GM18498 (cell line): ENCODE results near the gene TBL2.
A peak's percentile ranks its signal among the peaks of the same experiment; 100 is the strongest.
"Not testable (repeated sequence)": the region's sequence is repeated elsewhere in the genome, so short reads cannot be mapped to it uniquely, and the experiment has no call there.

Experiments used
- ATAC-seq: cut with Tn5 transposase; IDR thresholded peaks from one replicate; pipeline ENCODE4 v1.9.1; 2021; ENCODE audit warnings: mild to moderate bottlenecking, moderate library complexity; ENCODE audit not compliant: unreplicated experiment

Gene TBL2

DNA sequence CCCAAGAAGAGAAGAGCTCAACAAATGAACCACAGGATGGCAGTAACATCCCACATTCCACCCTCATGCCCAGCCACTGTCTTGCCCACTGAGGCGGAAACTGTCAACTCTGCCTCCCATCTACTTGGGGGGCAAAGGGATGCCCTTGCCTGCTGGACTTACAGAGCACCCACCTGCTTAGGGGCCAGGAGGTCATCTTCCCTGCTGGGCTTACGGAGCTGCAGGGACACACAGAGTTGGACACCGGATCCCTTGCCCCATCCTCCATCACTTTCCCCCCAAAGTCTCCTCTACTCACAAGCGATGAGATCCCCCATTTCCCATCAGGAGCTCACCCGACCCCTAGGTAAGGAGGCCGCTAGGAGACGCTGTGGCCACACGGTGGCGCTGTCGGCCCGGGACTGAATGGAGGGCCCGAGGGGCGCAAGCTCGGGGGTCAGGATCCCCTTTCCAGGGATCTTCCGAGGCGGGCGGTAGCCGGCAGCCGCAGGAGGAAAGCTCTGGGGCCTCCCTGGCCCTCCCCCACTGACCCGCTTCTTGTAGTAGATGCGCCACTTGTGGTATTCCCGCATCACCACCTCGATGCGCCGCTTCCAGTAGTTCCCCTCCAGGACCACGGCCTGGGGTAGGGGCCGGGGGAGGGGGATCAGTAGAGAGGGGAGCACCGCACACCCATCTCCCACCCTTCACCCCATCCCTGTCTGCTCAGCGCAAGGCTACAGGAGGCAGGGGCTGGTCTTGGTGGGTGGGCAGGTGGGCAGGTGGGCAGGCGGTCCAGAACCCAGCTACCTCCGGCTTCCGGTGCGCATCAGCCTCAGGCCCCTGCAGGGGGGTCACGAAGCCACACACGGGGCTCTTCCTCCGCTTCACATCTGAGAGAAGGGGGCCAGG is 28.7 kb upstream of the TBL2 start:
- no peak for ATAC-seq

DNA sequence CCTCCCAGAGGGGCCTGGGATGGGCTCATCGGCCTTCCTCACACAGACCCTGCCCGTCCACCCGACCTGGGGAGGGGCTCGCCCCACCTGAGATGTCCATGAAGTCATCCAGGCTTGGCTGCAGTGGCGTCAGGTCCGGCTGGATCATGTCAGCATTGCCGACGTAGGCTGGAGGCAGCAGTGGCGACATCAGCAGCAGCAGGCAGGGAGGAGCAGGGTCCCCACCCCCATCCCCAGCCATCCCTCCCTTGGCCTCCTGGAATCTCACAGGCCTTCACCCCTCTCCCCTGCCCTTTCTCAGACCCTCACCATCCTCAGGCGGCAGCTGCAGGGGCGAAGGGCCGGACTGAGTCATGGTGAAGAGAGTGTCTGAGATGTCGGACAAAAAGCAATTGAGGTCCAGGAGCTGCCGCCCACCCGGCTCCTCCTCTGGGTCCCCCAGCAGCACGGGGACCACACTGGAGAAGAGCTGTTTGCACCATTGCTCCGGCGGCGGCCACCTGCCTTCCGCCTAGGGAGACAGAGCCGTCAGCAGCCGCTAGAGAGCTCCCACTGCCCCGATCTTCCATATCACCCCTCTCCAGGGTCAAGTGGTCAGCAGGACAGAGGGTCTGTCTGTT is 27.3 kb upstream of the TBL2 start:
- no peak for ATAC-seq

DNA sequence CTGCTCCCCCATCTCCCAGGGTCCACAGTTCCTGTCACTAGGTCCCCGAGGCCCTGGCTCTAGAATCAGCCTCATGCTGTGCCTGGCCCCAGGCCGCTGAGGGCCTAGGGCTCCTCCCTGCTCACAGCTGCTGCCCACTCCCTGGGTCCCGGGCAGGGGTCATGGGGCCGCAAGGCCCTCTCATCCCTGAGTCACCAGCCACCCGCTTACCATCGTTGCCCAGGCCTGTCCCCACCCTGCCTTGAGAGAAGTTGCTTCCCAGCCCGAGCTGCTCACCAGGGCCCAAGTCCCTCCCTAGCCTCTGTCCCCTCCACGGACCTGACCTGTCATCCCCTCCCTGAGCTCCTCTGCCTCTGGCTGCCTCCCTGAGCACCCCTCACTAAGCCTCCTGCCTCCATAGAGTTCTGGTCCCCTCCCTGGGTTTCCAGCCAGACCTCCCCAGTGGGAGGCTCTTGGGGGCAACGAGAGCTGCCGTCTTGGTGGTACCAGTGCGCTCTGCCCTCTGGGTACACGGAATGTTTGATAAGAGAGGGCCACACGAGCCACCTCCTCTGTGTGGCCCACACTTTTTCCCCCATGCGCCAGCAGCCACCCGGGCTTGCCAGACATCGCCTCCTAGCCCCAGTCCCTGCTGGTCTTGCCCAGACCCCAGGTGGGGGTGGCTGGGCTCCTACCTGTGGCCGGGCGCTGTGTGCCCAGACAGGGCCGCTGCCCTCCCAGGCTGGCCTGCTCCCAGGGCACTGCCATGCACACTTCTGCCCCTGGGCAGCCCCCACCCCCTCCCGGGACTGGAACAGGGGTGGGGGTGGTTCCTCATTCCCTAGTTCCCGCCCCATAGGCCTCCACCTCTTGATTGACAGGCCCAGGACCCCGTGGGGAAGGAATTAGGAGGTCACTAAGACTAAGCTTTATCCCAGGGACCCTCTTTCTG is 24.6 kb upstream of the TBL2 start:
- no peak for ATAC-seq

DNA sequence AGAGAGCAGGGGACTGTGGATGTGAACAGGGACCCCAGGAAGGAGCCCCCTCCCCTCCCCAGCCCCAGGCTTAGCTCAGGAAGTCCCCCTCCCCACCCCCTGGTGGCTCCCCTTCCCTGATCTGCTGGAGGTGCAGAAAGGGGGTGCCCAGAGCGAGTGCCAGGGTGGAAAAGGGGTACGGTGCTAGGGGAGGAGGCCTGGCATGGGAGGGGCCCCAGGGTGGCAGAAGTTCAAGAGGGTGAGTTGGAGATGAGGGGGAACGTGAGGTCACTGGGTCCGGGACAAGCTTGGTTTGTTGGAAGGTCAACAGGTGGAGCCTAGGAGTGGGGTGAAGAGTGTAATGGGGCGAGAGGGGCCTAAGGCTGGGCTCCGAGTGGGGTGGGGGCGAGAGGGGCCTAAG is 21.5 kb upstream of the TBL2 start:
- ATAC-seq = no peak

DNA sequence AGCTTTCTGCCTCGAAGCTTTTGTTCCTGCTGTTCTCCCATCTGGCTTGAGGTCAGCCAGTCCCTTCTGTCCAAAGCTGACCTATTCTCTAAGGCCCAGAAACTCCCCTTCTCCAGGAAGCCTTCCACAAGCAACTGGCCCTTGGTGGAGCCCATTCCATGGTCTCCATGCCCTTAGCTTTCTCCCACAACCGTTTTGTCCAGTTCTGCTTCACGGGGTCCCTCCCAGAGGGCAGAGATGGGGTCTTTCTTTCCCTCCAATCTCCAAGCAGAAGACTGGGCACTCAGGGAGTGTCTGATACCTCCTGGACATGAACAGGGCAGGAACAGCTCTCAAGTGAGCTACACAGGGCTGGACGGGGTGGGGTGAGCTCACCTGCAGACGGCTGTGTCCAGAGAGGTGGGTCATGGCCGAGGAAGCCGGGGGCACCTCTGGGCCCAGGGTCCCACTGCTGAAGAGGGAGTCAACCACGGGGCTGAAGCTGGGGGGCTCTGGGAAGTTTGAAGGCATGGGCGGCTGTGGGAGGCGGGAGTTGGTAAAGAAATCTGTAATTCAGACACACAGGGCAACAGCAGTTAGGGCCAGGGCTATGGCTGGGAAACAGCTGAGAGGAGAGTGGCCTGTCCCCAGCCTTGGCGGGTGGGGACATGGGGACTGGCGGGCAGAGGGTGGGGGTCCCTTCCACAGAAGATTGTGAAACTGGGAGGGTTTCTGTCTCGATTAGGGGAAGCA is 20.9 kb upstream of the TBL2 start:
- no peak for ATAC-seq

DNA sequence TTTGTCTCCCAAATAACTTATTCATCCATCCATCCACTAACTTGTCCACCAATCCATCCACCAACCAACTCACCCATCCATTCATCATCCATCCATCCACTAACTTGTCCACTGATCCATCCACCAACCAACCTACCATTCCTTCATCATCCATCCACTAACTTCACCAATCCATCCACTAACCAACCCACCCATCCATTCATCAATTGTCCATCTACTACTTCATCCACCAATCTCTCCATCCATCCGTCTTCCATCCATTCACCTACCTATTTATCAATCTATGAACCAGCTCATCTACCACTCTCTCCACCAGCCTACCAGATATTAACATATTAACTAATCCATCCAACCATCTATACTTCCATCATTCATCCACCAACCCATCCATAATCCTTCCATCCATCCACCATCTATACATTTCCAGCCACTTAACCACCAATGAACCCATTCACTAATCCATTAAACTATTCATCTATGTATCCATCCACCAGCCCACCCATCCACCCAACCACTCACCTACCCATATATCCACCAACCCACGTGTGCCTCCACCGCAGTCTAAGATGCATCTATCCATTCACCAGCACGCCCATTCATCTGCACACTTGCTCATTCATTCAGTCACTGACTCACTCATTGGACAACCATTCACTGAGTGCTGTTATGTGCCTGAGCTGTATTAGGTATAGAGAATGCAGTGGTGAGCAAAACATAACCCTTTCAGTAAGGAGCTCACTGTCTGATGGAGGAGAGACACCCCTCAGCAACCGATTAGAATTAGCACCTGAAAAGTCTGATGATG is 19.8 kb upstream of the TBL2 start:
- no peak for ATAC-seq

DNA sequence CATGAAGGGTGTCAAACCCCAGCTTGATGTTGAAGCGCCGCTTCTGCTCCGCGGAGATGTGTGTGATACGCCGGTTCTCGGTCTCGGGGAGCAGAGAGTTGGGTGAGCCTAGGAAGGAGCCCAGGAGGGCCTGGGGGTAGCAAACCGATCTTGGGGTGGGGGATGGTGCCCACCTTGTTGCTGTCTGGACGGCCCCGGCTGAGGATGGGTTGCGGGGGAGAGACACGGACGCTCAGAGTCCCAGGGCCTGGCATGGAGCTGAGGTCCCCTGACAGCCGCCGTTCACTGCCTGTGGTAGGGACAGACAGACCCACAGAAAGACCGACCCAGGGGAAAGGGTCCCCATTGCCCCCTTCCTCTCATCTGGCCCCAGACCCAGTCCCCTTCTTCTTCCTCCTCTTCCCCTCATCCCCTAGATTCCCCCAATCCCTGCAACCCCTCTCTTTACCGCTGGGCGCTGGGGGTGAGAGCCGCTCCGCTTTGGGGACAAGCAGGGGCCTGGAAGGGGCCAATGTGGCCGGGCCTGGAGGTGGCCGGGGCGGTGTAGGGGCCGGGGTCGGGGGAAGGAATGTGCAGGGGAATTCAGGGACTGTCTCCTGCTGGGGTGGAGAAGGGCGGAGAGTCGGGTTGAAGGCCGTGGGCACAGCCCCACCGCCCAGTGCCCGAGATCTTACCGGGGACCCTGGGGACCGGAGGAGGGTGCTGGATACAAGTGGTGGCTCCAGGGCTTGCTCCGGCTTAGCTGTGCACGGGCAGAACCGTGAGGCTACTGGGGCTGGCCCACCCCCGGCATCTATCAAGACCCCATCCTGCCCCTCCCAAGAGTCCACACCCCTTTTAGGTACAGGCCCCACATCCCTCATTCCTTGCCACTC is 18.0 kb upstream of the TBL2 start:
- no peak for ATAC-seq

DNA sequence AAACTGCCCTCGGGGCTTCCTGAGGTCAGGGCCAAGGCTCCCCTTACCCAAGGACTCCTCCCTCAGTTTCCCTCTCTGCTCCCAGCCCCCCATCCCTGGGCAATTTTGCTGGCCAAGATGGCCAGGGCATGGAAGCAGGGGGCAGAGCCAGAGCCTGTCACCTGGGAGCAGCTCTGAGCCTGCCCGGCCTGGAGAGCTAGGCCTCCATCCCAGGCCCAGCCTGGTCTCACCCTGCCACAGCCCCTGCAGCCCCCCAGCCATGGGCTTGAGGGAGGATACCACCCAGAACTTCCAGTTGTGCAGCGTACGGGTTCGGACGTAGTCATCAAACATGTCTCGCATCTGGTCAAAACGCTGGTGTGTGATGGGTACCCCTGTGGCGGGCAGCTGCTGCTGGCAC is 17.0 kb upstream of the TBL2 start:
- no peak for ATAC-seq

DNA sequence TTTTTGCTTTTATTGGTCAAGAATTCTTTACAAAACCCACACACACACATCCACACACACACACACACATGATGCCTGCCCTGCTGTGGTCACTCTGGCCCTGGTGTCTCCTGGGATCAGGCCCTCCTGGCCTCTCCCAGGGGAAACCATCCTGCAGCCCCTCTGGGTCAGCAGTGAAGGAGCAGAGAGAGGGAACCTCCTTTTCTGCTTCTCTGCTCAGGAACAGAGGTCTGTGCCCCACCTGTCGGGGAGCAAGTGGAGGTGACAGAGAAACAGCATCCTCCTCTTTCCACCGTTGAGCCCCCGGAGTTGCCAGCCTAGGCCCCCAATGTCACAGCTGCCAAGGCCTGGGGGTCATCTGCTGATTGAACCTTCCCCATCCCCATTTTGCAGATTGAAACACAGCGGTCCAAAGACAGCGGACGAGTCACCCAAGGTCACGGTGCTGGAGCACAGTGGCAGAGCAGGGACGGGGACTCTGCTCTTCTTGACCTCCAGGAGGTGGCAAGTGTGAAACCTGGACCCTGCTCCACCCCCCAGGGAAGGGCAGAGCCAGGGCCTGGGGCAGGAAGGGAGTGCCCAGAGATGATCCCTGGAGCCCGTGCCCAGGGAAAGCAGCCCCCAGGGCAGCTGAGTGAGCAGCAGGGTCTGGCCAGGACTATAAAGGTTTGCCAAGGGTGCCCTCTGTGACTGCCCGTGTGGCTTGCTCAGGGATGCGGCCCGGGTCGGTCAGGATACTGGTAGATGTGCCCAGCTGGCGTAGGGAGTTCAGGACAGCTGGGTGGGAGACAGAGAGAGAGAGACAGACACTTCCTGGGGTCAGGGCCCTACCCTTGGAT is 15.0 kb upstream of the TBL2 start:
- no peak for ATAC-seq

DNA sequence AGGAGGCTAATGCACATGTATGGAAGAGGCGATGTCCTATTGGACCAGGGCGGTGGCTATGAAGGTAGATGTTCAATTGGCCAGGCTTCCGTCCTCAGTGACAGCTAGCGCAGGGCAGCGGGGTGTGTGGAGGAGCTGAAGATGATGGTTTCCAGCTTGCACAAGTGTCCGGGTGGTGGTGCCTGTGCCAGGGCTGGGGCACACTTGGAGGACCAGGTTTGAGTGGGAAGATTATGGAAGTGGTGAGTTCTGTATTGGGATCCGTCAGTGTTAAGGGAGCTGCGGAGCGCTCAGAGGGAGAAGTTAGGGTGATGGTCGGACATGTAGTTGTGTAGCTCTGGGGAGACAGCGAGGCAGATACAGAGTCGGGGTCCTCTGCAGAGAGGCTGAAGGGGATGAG is 8.5 kb upstream of the TBL2 start:
- ATAC-seq = no peak

DNA sequence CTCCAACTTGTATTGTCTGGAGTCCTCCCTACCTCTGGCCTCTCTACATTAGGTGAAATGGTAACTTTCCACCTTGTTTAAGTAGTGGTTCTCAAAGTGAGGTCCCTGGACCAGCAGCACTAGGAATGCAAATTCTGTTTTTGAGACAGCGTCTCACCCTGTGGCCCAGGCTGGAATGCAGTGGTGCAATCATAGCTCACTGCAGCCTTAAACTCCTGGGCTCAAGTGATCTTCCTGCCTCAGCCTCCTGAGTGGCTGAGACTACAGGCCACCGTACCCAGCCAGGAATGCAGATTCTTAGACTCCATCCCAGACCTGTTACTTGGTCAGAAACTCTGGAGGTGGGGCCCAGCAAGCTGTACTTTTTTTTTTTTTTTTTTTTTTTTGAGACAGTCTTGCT is 6.8 kb upstream of the TBL2 start:
- ATAC-seq = no peak

DNA sequence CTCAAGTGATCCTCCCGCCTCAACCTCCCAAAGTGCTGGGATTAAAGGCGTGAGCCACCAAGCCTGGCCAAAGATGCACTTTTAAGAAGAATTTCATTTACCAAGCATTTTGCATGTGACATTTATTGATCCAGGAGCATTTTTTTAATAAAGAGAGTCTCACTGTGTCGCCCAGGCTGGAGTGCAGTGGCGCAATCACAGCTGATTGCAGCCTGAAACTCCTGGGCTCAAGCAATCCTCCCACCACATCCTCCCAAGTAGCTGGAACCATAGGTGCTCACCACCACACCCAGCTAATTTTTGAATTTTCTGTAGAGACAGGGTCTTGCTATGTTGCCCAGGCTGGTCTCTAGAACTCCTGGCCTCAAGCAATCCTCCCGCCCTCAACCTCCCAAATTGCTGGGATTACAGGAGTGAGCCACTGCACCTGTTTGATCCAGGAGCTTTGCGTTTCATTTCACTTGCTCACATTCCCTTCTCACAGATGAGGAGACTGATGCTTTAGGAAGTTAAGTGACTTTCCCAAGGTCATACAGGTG is 4.4 kb upstream of the TBL2 start:
- no peak for ATAC-seq

DNA sequence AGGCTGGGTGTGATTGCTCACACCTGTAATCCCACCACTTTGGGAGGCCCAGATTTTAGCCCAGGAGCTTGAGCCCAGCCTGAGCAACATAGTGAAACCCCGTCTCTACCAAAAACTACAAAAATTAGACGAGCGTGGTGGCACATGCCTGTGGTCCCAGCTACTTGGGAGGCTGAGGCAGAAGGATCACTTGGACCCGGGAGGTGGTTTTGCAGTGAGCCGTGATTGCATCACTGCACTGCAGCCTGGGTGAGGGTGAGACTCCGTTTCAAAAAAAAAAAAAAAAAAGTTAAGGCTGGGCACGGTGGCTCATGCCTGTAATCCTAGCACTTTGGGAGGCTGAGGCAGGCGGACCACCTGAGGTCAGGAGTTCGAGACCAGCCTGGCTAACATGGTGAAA is 2.6 kb upstream of the TBL2 start:
- ATAC-seq = not testable (repeated sequence)

DNA sequence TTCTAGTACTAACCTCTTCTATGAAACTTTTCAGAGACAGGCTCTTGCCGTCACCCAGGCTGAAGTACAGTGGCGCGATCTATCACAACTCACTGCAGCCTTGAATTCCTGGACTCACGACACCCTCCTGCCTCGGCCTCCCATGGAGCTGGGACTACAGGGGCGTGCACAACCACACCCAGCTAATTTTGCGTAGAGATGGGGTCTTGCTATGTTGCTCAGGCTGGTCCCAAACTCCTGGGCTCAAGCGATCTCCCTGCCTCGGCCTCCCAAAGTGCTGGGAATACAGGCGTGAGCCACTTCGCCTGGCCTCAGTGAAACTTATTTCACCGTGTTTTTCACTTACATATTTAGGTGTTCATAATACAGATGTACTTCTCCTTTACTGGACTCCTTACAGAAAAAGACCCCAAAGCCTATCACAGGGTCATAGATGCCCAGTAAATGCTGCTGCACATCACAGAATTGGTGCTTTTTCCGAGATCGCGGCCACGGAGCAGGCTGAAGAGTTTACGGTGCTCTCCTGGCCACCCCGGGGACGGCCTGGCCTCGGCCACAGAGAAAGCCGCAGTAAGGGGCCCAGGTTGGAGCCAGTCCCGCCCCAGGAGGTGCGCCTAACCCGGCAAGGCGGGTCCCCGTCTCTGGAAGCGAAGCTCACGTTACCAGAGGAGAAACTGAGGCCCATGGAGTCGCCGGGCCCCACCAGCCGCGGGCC is 595 bp downstream of the TBL2 start:
- ATAC-seq = peak; percentile 23

DNA sequence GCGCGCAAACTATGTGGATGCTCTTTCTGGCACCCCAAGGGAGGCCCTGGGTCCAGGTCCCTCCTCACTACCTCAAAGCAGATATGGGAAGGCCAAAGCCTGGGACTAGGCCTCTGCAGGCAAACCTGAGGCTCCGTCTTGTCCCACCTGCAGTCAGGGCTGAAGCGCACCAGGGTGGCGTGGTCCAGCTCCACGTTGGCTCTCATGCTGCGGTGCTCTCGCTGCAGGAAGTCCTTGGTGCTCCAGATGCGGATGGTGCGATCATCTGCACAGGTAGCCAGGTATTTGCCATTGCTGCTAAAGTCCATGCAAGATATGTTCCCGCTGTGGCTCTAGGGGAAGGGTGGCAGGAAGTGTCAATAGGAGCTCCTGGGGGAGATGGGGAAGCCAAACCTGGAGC is 4.6 kb downstream of the TBL2 start:
- no peak for ATAC-seq

DNA sequence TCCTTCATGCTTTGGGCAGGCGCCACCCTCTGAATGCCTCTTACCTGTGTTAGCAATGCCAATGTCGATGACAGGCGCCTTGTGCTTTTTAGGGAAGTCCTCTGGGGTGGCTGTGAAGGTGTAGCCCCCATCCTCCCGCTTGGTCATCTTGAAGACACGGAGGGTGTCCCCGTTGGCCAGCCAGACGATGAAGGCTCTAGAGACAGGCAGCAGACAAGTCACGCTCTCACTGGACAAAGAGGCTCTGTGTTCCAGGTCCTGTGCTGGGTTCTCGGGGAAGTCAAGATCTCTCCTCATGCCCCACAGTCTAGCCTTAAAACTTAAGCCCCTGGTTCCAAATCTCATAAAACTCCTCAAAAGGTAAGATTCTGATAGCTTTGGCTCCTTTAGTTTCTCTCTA is 5.1 kb downstream of the TBL2 start:
- no peak for ATAC-seq

DNA sequence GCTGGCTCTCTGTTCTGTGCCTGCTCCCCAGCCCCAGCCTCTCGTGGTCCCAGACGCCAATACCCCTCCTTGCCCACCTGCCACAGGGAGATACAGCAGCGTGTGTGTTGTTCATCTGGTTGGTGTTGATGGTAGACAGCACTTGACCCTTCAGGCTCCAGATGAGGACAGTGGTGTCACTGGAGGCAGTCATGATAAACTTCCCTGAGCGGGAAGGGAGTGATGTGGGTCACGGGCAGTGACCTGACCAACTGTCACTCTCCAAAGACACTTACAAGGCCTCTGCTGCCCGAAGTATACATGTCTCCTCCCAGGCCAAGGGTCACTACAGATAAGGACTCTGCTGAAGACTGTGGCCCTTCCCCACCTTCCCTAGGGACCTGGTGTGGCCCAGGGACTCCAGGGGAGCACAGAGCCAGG is 5.6 kb downstream of the TBL2 start:
- ATAC-seq = no peak
